Dermis blood vessel endothelial cell (primary cell): ENCODE data around the gene EPGN. TPM values are rescaled to one million over a fixed set of nuclear protein-coding genes. Genes with fewer than 3 reads are reported as not detected.
"Not testable (repeated sequence)": the region's sequence is repeated elsewhere in the genome, so short reads cannot be mapped to it uniquely, and the experiment has no call there.

Experiments used
- DNase-seq: peaks from one replicate; pipeline ENCODE4 v3.0.0; 2010
- total RNA-seq: library from RNA; depleted of rRNA; stranded (reverse); fragments of >200 nt; gene quantifications from 2 replicates; pipeline ENCODE4 v1.2.3, GENCODE V29; 2014

The EPGN gene
- total RNA-seq, 1 donor from 2014 or later: 0.17 TPM

DNA sequence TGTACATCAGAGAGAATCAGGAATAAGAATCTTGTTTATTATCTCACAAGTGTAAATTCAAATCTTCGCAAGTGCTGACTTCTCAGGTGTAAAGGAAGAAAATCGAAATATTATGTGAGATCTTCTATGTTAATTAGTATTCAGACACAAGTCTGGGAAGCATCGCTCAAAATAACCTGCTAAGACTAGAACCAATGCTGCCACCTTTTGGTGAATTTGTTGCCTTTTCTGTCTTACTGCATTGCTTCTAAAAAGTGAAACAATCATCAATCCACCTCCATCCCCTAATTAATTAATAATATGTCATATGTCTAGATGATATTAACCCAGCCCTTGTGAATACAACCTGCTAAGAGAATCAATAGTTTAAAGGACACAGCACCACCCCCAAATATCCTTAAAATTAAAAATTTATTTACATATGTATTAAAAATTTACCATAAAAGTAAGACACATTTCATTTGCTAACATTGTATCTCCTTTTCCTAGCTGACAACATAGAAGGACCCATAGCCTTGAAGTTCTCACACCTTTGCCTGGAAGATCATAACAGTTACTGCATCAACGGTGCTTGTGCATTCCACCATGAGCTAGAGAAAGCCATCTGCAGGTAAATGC is 3.5 kb downstream of the EPGN start:
- DNase-seq: peak; percentile 85

DNA sequence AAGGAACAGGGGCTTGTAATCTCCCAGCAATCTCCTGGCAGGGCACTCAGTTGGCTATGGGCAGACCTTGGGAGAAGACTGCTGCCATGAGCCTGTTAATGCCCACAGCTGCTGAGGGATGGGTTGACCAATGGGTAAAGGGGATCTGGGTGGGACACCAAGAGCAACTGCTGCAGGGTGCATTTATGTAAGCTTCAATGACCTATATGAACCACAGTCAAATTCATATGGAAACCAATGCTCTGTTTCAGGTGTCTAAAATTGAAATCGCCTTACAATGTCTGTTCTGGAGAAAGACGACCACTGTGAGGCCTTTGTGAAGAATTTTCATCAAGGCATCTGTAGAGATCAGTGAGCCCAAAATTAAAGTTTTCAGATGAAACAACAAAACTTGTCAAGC is 6.1 kb downstream of the EPGN start:
- DNase-seq: no peak

DNA sequence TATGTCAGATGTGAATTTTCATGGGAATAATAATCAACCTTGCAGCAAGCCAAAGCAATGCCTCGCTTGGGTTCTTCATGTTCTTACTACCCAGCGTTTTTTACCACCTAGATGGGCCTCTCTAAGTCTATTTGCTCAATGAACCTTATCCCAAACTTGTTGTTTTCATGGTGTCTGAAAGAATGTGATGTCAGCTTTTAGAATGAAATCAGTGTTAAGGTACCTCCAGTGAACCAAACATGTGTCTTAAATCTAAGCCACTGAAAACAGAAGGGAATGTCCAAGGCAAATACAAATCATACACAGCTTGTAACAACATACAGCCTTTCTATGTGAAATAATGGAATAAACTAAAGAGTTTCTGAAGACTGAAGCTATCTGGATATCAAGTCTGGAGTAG is 6.7 kb downstream of the EPGN start:
- DNase-seq: no peak

DNA sequence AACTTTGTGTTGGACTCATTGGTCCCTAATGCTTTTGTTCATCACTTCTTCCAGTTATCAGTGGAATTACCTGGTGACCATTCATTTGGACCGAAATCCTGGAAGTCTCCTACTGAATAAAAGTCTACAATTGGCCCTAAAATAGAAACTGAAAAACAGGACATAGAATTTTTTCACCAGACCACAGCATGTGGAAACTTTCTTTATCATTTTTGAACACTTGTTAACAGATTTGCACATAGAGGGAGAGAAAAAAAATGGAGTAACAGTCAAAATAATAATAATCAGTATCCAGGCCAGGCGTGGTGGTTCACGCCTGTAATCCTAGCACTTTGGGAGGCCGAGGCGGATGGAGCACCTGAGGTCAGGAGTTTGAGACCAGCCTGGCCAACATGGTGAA is 7.1 kb downstream of the EPGN start:
- DNase-seq: no peak

DNA sequence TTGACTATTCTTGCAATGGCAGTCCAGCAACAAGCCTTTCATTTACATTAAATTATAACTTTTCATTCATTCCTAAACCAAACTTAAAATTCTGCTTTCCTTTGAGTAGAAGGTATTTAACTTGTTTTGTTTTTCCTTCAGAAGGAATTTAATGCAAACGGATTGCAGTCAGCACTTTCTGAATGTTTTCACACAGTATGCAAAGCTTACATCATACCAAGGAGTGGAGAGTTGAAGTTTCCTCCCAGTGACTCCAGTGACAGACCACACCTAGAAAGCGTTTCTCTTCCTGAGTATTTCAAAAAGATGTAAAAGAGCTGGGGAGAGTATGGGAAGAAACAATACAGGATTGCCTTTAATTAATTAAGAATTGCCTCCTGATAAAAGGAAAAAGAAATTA is 8.1 kb downstream of the EPGN start:
- DNase-seq: no peak

DNA sequence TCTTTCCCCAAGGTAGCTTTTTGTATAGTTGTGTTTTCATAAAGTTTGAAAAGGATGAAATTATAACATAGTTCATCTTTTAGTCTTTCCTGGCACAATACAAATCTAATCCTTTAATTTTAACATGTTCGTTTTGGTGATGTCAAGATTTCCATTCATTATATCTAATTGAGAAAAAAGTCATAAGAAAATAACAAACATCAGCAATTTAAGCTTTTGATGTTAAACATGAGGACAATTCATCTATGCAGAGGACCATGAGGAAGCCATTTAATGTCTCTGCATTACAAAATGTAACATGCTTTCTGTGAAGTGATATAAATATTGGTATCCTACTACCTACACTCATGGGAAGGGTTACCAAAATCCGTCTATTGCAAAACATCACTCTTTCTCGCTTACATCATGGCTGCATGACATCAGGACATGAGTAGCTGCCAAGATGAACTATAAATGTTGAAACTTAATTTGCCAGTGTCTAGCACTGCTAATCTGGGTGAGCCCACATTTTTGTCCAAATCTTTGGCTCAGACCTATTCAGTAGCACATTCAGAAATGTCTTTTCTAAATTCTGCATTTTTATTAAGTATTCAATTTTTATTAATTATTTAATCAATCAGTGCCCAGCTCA is 9.5 kb downstream of the EPGN start:
- no peak for DNase-seq

DNA sequence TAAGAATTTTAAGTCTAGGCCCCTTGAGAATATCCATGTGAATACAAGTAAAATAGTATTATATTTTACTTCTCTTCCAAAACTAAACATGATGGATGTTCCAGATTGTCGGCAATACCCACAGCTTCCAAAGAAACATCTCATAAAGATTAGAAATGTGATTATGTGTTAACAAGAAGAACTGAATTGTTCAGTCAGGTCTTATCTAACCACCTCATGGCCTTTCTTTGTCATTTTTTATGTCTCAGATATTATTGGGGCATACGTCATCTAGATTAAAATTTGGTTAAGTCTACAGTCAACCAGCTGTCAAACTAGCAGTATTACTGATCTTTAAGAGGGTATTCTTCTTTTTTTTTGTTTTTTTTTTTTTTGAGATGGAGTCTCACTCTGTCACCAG is 10.0 kb downstream of the EPGN start:
- DNase-seq: no peak

DNA sequence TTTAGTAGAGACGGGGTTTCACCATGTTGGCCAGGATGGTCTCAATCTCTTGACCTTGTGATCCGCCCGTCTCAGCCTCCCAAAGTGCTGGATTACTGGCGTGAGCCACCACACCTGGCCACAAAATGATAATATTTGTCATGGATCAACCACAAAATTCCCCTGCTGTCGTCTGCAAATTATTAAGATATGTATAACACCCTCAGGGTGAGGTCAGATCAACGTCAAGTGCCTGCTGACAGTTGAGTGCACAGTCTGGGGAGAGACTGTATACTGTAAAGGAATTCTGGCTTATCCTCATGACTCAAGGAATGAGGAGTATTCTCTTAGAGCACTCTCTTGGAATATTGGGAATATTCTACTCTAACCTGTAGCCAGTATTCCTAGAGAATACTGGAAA is 11.2 kb downstream of the EPGN start:
- no peak for DNase-seq

DNA sequence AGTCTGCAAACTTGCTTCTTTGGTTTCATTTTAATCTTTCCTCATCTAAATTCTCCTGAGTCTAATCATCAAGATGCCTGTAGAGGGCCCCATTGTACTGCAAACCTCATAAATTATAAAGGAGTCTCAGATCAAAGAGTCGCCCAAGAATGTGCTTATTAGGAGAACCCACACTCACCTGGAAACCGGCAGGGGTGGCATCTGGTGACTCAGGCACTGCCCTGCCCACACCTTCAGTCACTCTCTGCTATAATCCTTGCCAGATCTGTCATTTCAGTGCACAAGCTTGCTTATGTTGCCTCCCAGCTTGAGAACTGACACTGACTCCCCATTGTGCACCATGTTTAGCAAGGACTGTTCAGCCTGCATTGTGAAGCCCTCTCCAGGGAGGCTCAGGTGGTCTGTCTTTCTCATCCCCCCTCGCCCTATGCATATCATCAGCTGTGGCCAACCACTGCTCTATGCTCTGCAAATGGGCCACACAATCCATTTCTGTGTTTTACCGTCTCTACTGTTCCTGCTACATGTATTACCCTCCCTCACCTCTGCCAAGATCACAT is 12.4 kb downstream of the EPGN start:
- DNase-seq: peak; percentile 73

DNA sequence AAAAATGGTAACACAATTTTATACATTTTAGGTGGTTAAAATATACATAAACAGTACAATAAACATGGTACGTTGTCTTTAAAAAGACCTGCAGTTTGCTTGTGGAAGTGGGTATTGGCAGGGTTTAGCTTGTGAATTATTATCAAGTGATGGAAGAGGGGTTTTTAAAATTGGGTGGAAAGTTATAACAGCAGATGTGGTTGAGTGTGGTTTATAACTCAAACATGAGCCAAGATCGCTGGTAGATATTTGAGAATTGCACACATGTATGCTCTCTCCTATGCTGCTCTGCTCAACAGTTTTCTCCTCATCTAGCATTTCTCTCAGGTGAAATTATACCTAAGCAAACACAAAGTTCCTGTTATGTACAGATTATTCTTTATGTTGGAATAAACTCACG is 14.0 kb downstream of the EPGN start:
- no peak for DNase-seq

DNA sequence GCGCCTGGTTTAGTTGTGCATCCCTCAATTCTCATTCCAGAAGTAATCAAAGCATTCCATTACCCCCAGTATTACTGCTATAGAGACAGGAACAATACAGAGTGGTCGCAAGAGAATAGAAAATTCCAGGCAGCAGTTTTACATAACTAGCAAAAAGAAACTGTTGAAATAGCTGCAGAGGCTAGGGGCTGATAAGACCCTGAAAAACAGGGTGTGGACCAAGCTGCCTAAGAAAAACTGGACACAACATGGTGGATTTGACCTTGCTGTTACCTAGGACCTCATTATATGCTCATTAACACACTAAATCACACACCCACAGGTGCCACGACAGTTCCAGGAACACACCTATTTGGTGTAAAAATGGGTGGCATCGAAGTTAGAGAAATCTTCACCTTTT is 15.4 kb downstream of the EPGN start:
- no peak for DNase-seq

DNA sequence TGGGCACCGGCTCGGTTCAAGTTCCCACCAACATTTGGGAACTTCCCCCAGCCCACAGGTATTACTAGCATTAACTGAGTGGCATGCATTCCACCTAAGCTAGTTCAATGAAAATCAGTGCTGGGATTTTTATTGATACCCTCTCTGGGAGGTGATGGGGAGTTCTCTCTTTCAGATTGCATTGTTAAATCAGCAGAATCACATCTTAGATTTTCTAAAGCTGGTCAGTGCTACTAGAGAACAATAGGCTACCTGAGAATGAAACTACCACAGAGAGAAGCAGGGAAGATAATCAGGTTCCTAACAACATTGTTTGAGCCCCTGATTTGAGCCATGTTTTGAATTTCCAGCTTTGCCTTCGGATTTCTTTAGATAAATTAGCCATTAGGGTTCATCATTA is 16.0 kb downstream of the EPGN start:
- DNase-seq: no peak

DNA sequence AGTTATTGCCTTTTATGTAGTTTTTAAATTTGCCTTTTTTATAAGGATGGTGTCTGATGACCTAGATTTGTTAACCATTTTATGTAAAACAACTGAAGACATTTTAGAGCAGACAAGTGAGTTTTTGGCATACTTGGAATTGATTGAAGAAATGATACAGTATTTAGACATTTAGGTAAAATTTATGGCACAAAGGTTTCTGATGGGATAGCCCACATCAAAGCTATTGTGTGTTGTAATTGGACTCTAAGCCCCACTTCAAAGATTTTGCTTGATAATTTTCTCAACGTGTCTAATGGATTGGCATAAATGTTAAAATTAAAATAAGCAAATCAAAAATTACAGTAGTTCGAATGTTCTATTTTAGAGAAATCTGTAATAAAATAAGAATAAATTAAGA is 17.6 kb downstream of the EPGN start:
- DNase-seq: no peak

DNA sequence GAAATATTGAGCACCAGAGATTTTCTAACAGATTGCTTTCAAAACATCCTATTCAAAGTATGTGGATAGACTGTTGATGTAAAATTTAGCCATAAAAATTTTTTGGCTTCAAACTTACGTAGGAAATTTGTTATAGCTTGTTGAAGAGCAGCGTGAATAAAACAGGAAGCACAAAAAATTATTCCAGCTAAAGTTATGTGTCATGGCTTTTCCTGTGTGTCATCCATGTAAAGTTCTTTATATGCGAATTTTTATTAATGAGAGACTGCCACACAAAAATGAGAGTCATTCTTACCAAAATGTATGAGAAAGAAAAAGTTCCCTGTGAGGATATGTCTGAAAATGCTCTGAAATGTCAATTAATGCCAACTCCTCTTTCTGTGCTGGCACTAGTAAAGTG is 19.5 kb downstream of the EPGN start:
- DNase-seq: peak; percentile 44

DNA sequence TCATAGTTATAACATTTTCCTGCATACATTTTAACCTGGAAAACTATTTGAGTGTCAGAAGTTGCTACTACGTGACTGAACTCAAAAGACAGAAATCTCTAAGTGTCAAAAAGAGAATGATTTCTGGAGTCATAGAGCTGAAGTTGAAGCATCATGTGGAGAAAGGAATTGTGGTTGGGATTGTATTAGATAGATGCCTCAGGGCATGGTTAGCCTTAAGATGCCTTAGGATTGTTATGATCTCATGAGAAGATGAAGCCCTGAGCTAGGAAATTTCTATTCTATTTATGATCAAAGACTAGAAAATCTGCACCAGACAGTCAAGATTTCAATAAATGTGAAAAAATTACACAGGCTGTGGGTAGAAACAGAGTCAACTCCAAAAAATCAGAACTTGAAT is 20.2 kb downstream of the EPGN start:
- no peak for DNase-seq

DNA sequence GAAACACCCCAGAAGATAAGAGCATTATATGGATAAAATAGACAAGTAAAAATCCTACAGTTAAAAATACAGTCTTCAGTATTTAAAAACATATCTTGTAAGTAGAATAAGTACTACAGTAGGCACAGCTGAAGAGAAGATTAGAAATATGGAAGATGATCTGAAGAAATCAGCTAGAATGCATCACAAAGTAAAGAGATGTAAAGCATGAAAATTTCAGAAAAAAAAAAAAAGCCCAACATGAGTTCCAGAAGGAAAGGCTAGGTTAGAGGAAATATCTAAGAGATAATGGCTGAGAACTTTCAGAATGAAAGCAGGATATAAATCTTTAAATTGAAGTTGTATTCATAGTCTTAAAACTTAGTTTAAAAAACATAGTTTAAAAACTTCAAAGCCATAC is 21.0 kb downstream of the EPGN start:
- no peak for DNase-seq

DNA sequence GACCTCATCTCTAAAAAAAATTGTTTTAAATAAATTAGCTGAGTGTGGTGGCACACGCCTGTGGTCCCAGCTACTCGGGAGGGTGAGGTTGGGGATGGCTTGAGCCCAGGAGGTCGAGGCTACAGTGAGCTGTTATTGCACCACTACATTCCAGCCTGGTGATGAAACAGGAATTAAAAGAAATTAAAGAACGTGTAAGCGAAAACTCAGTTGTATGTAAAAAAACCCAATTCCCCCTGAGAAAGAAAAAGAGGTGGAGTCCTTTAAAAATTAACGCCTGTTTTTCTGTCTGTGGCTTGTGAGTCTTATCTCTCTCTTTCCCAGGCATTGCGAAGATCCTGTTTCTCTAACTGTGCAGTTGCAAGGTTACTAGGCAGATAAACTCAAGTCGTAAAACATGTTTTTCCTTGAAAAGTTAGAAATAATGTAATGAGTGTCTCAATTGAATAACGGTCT is 22.1 kb downstream of the EPGN start:
- DNase-seq: no peak

DNA sequence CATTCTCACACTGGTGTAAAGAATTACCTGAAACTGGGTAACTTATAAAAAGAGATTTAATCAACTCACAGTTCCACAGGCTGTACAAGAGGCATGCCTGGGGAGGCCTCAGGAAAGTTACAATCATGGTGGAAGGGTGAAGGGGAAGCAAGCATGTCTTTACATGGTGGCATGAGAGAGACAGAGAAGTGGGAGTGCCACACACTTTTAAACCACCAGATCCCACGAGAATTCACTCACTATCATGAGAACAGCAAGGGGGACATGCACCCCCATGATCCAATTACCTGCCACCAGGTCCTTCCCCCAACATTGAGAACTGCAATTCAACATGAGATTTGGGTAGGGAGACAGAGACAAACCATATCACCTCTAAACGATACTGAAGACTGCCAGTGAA is 23.0 kb downstream of the EPGN start:
- no peak for DNase-seq

DNA sequence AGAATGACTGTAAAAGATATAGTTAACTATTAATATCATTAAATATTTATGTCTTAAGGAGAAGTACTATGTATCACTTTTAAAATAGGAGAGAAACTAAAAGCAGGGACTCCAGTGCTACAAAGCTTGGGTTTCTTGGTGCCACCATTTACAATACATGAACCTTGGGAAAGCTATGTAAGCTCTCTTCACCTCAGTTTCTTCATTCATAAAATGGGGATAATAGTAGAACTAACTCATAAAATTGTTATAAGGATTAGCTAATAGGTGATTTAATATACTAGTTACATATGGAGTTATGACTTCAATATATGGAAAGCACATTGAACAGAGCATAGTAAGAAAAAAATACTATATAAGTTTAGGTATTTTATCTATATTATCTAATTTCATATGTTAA is 23.7 kb downstream of the EPGN start:
- DNase-seq: no peak

DNA sequence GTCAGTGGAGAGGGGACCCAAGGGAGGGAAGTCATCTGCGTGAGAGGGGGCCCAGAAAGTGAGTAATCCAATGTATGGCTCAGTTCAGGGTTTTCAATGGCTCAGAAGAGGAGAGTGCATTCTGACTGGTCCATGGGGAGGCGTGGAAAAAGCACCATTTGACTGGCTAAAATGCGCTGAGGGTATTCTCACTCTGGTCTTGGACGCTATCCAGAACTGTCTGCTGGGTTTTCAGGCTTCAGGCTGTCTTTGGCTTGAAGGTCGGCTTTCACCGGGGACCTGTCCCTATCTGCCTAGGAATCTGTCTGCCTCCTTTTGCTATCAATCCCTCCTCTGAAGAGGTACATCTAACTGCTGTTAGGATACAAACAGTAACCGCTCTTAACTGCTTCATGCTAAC is 26.4 kb downstream of the EPGN start:
- no peak for DNase-seq

DNA sequence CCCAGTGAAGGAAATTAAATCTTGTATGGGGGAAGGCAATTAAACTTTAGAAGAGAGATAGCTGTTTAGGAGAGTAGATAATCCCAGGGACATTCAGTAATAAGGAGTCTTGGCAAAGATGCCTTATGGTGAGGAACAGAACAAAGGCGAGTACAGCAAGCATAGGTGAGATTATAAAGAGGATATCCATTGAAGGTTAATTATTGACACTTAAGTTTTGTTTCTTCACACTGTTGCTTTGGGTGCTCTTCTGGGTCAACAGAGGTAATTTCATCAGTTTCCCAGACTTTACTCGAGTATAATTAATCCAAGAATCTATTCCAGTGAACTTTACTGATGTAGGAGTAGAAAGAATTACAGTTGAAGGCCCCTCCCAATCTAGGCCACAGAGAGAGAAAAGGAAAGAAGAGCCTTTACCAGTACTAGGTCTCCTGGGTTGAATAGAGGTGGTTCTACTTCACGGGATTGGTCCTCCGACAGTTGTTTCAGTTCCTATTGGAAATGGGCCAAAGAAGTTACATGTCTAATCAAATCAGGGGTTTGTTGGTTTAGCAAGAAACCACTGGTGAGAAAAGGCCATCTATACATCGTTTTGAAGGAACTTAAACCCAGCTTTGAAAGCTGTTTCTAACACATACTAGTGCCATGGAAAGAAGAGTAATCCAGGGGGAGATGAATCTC is 27.2 kb downstream of the EPGN start:
- DNase-seq: no peak

DNA sequence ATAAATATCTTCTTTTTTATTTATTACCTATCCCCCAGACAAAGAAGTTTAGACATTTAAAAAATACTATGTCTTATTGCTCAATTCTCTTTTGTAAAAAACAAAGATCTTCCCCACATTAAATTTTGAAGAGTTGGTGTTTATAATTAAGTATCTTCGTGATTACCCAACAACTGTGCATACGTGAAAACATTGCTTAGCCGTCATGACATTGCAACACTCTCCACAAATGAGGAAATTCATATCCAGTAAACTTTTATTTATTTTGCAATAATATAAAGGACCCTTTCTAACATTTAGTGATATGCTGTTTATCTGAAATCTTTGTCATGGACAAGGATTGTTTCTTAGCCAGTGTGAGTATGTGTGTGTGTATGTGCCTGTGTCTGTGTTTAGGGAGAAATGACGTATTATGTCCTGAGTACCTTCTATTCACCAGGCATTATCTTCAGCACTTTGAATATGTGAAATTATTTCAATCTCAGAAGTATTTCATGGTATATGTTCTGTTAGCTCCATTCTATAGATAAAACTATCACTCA is 30.6 kb downstream of the EPGN start:
- DNase-seq: no peak

DNA sequence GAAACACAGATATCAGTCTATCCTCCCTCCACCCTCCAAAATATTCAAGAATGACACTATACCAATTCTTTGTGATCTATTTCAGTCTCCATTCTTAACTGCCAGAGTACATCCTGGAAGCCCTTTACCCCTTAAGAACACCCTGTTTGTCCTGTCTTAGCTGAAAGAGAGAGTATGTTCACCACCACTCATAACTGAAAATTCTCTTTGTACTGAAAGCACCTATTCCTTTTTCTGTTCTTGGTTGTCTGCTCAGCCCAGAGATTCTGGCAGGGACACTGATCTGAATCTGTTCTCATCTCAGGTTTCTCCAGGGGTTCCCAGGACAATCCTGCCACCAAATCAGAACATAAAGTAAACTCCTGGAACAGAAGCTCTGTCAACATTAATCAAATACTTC is 31.2 kb downstream of the EPGN start:
- DNase-seq: no peak

DNA sequence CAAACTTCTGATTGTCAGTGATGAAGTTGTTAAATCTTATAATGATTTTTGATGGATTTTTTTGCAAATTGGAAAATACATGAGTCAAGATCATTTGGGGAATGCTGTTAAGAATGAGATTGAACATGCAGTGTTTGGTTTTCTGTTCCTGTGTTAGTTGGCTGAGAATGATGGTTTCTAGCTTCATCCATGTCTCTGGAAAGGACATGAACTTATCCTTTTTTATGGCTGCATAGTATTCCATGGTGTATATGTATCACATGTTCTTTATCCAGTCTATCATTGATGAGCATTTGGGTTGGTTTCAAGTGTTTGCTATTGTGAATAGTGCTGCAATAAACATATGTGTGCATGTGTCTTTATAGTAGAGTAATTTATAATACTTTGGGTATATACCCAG is 32.2 kb downstream of the EPGN start:
- not testable (repeated sequence) for DNase-seq
